Astrocyte (in vitro differentiated cells and primary cell): ENCODE results near the gene FCRL3. TPM values are rescaled to one million over a fixed set of nuclear protein-coding genes. Genes with fewer than 3 reads are reported as not detected.
"Not testable (repeated sequence)": the region's sequence is repeated elsewhere in the genome, so short reads cannot be mapped to it uniquely, and the experiment has no call there.

ENCODE experiments used
- DNase-seq: peaks from one replicate; pipeline ENCODE4 v3.0.0-alpha.2; 2010; ENCODE audit warnings: low read depth
- FAIRE-seq: peaks from 2 replicates; lab custom pipeline; 2011; peaks lifted over from hg19 to GRCh38; lab: Jason Lieb, UNC
- H2AFZ ChIP-seq: 2 replicates; pipeline ENCODE4 v1.6.0; 2012; ENCODE audit warnings: low read depth, low read length, inconsistent platforms
- H3K27ac ChIP-seq: 2 replicates; pipeline ENCODE4 v1.5.1; 2011; ENCODE audit warnings: low read depth, low read length, inconsistent platforms
- H3K27me3 ChIP-seq: 2 replicates; pipeline ENCODE4 v1.6.0; 2011; ENCODE audit warnings: low read length, inconsistent platforms; ENCODE audit not compliant: insufficient read depth
- H3K36me3 ChIP-seq: 2 replicates; pipeline ENCODE4 v1.5.1; 2011; ENCODE audit warnings: low read length, inconsistent platforms; ENCODE audit not compliant: insufficient read depth
- H3K4me1 ChIP-seq: 2 replicates; pipeline ENCODE4 v1.5.1; 2011; ENCODE audit warnings: low read length, inconsistent platforms; ENCODE audit not compliant: insufficient read depth
- H3K4me2 ChIP-seq: 2 replicates; pipeline ENCODE4 v1.6.0; 2012; ENCODE audit warnings: low read length, inconsistent platforms
- H3K4me3 ChIP-seq: 2 replicates; pipeline ENCODE4 v1.5.1; 2011; ENCODE audit warnings: low read depth, mild to moderate bottlenecking, low read length, inconsistent platforms; ENCODE audit not compliant: insufficient read depth
- H3K79me2 ChIP-seq: 2 replicates; pipeline ENCODE4 v1.6.0; 2012; ENCODE audit warnings: mild to moderate bottlenecking, low read length, inconsistent platforms; ENCODE audit not compliant: insufficient read depth
- H3K9ac ChIP-seq: 2 replicates; pipeline ENCODE4 v1.6.0; 2012; ENCODE audit warnings: mild to moderate bottlenecking, low read length, inconsistent platforms
- H3K9me3 ChIP-seq: 2 replicates; pipeline ENCODE4 v1.5.1; 2012; ENCODE audit warnings: low read depth, mild to moderate bottlenecking, low read length, inconsistent platforms; ENCODE audit not compliant: insufficient read depth
- H4K20me1 ChIP-seq: 2 replicates; pipeline ENCODE4 v1.6.0; 2012; ENCODE audit warnings: low read length, inconsistent platforms; ENCODE audit not compliant: insufficient read depth
- H3K27ac Mint-ChIP-seq: one replicate; pipeline ENCODE4 v1.8.0; 2021; ENCODE audit warnings: mild to moderate bottlenecking, mixed read lengths; ENCODE audit not compliant: unreplicated experiment
- H3K27me3 Mint-ChIP-seq: one replicate; pipeline ENCODE4 v1.8.0; 2021; ENCODE audit warnings: low read depth, mixed read lengths; ENCODE audit not compliant: unreplicated experiment
- H3K36me3 Mint-ChIP-seq: one replicate; pipeline ENCODE4 v1.8.0; 2021; ENCODE audit warnings: low read depth, mixed read lengths; ENCODE audit not compliant: unreplicated experiment
- H3K4me1 Mint-ChIP-seq: one replicate; pipeline ENCODE4 v1.8.0; 2021; ENCODE audit warnings: low read depth, mixed read lengths; ENCODE audit not compliant: unreplicated experiment
- H3K4me3 Mint-ChIP-seq: one replicate; pipeline ENCODE4 v1.8.0; 2021; ENCODE audit warnings: mild to moderate bottlenecking, moderate library complexity, mixed read lengths; ENCODE audit not compliant: unreplicated experiment
- H3K9me3 Mint-ChIP-seq: one replicate; pipeline ENCODE4 v1.8.0; 2021; ENCODE audit warnings: mild to moderate bottlenecking, mixed read lengths; ENCODE audit not compliant: unreplicated experiment
- CTCF ChIP-seq: IDR thresholded peaks from 2 replicates; pipeline ENCODE4 v1.5.1; 2011; ENCODE audit warnings: low read depth, mild to moderate bottlenecking, inconsistent platforms, low read length, moderate library complexity; ENCODE audit not compliant: insufficient read depth
- EZH2 ChIP-seq: IDR thresholded peaks from 2 replicates; pipeline ENCODE4 v1.6.1; 2012; ENCODE audit warnings: mild to moderate bottlenecking, low read length, inconsistent platforms; ENCODE audit not compliant: insufficient read depth
- total RNA-seq: library from RNA; stranded (reverse); gene quantifications from 2 replicates; pipeline ENCODE4 v1.2.1, GENCODE V29; 2021

FCRL3 gene
- total RNA-seq, 1 donor from 2014 or later: not detected

GRCh38 chr1:157739229-157739901 is 38.8 kb upstream of the FCRL3 start:
- Mint-ChIP-seq H3K4me3 (no peak overlapping the region), H3K9me3 (no peaks in the 10 kb centered on the region), H3K36me3 (no peaks in the 10 kb centered on the region), H3K4me1 (peaks cover 2% of the 10 kb centered on the region), H3K27me3 (no peaks in the 10 kb centered on the region), H3K27ac (no peak overlapping the region)
- Histone ChIP-seq H3K4me3 (no peak overlapping the region), H3K27ac (no peak overlapping the region), H3K9me3 (no peaks in the 10 kb centered on the region), H2AFZ (no peak overlapping the region), H3K4me2 (no peak overlapping the region), H3K4me1 (no peaks in the 10 kb centered on the region), H3K79me2 (no peaks in the 10 kb centered on the region), H3K9ac (no peak overlapping the region), H3K36me3 (no peaks in the 10 kb centered on the region), H3K27me3 (no peaks in the 10 kb centered on the region), H4K20me1 (no peaks in the 10 kb centered on the region)
- no peak for FAIRE-seq
- no peak for TF ChIP-seq CTCF
- TF ChIP-seq EZH2: no peak
- no peak for DNase-seq

- FAIRE-seq, H3K4me3 ChIP-seq, H3K4me2 ChIP-seq, H3K4me1 Mint-ChIP-seq, H3K4me1 ChIP-seq, H3K9me3 ChIP-seq, H3K27me3 Mint-ChIP-seq, H3K9me3 Mint-ChIP-seq, H4K20me1 ChIP-seq, H3K79me2 ChIP-seq, H3K27ac ChIP-seq, H3K9ac ChIP-seq, H3K4me3 Mint-ChIP-seq, DNase-seq, H3K36me3 ChIP-seq, H3K36me3 Mint-ChIP-seq, H2AFZ ChIP-seq, H3K27me3 ChIP-seq: not testable (repeated sequence)
- peak overlapping the region; percentile 8 for H3K27ac Mint-ChIP-seq
These were observed 35.4 kb upstream of the FCRL3 start for GRCh38 chr1:157735991-157736390.

GRCh38 chr1:157734321-157734720 is 33.8 kb upstream of the FCRL3 start:
- no peaks in the 10 kb centered on the region for H3K79me2 ChIP-seq
- H3K9ac ChIP-seq: no peak overlapping the region
- H3K27me3 Mint-ChIP-seq: no peaks in the 10 kb centered on the region
- DNase-seq (no peak), FAIRE-seq (no peak)
- no peak overlapping the region for H3K4me3 Mint-ChIP-seq
- H3K4me1 Mint-ChIP-seq: peaks cover 3% of the 10 kb centered on the region
- H3K4me2 ChIP-seq: no peak overlapping the region
- H2AFZ ChIP-seq: no peak overlapping the region
- H3K4me3 ChIP-seq: no peak overlapping the region
- H4K20me1 ChIP-seq: no peaks in the 10 kb centered on the region
- H3K9me3 ChIP-seq: no peaks in the 10 kb centered on the region
- H3K27me3 ChIP-seq: no peaks in the 10 kb centered on the region
- H3K9me3 Mint-ChIP-seq: no peaks in the 10 kb centered on the region
- no peak for TF ChIP-seq CTCF
- no peak for TF ChIP-seq EZH2
- H3K27ac ChIP-seq: no peak overlapping the region
- H3K4me1 ChIP-seq: no peaks in the 10 kb centered on the region
- no peaks in the 10 kb centered on the region for H3K36me3 ChIP-seq
- H3K27ac Mint-ChIP-seq: no peak overlapping the region
- no peaks in the 10 kb centered on the region for H3K36me3 Mint-ChIP-seq
